Measurements from ENCODE around the gene HSPH1.
"Not testable (repeated sequence)": the region's sequence is repeated elsewhere in the genome, so short reads cannot be mapped to it uniquely, and the experiment has no call there.

HSPH1 gene

GRCh38 chr13:31177813-31178495 is 16.2 kb upstream of the HSPH1 start:
- DNase-seq (ENCODE audit: low read depth in 2 of 2), result not testable (repeated sequence)

GRCh38 chr13:31175847-31176532 is 14.3 kb upstream of the HSPH1 start:
- no peak for DNase-seq (ENCODE audit: low read depth in 2 of 2)

- DNase-seq (ENCODE audit: low read depth in 2 of 2), result no peak
These were observed 12.3 kb upstream of the HSPH1 start for GRCh38 chr13:31174018-31174417.

- DNase-seq (ENCODE audit: low read depth in 2 of 2), result no peak
These were observed 10.8 kb upstream of the HSPH1 start for GRCh38 chr13:31172535-31172934.

- DNase-seq (ENCODE audit: low read depth in 2 of 2), result no peak
These were observed 10.3 kb upstream of the HSPH1 start for GRCh38 chr13:31172001-31172400.

DNA sequence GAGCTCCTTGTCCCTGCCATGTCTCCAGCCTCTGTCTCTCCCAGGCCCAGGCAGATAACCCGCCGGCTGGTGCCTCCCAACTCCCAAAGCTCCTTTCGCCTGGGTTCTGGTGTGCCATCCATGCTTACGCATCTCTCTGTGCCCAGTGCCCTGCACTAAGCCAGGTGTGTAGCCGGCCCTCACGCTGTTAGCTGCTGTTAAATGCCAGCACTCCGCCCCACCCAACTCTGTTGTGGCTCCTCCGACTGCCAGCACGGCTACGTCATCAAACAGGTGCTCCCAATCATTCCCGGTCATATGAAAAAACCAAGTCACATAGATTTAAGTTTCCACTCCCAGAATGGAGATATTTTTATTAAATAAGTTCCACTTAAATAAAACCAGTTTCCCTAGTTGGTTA is 7.0 kb upstream of the HSPH1 start:
- DNase-seq (ENCODE audit: low read depth in 2 of 2), result no peak

DNA sequence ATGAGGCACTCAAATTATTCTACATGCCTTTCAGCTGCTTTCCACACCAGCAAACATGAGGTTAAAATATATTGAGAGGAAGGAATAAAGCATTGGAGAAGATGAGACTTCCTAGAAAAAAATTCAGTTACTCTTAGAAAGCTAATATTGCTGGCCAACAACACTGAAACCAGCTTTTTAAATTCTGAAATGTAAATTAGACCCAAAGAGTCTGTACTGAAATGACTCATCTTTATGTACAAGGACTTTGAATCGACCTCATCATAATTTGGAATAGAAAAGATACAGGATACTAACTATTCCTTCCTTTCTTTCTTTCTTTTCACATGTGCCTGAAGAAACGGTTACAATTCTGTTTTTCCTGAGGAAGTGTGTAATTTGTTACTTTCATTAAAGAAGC is 6.5 kb upstream of the HSPH1 start:
- no peak for DNase-seq (ENCODE audit: low read depth in 2 of 2)

DNA sequence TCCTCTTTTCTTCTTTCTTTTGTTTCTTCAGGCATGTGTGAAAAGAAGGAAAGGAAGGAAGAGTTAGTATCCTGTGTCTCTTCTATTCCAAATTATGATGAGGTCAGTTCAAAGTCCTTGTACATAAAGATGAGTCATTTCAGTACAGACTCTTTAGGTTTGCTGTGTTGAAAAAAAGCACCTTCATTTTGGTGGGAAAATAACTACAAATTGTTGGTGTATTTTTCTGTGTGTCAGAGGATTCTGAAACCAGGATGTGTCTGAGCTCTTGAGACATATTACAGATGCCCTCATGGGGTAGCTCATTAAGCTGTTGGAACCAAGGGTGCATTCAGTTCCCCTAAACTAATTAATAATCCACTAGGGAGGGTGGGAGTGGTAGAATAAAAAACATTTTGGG is 5.8 kb upstream of the HSPH1 start:
- DNase-seq (ENCODE audit: low read depth in 2 of 2), result no peak

GRCh38 chr13:31166591-31166990 is 4.9 kb upstream of the HSPH1 start:
- no peak for DNase-seq (ENCODE audit: low read depth in 2 of 2)

GRCh38 chr13:31162151-31163008 is 676 bp upstream of the HSPH1 start:
- DNase-seq (ENCODE audit: low read depth in 2 of 2), result peak; percentile 94 to 95

DNA sequence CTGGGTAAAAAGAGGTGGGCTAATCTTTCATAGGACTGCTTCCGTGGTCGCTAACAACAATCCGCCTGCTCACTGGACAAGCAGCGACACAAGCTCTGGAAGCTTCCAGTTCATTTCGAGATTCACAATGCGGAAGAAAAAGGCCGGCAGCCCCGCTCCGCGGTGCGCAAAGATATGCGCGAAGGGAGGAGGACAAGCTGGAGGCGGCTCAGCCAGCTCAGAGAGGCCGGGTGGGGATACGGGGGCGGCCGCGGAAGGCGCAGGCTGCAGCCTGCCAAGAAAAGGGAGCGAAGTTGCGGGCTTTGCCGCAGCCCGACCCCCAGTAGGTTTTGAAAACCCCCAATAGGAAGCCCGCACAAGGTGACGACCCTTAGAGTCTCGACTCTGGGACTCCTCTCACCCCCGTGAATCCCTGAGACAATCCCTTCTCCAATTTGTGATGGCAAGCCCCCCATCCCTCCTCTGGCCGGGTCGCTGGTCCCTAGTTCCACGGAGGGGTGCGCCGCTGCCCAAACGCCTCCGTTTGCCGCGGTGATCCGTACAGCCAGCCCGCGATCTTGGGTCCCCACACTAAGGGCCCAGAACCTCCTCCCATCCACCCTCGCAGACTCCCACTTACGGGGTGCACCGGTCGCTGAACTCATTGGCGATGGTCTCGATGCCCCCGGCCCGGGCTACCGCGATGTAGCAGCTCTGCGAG is 697 bp downstream of the HSPH1 start:
- peak; percentile 37 to 61 for DNase-seq (ENCODE audit: low read depth in 2 of 2)

GRCh38 chr13:31159306-31159705 is 2.4 kb downstream of the HSPH1 start:
- DNase-seq (ENCODE audit: low read depth in 2 of 2), result no peak

GRCh38 chr13:31154939-31155338 is 6.8 kb downstream of the HSPH1 start:
- DNase-seq (ENCODE audit: low read depth in 2 of 2), result no peak

- DNase-seq (ENCODE audit: low read depth in 2 of 2), result no peak
These were observed 9.9 kb downstream of the HSPH1 start for GRCh38 chr13:31151837-31152236.

DNA sequence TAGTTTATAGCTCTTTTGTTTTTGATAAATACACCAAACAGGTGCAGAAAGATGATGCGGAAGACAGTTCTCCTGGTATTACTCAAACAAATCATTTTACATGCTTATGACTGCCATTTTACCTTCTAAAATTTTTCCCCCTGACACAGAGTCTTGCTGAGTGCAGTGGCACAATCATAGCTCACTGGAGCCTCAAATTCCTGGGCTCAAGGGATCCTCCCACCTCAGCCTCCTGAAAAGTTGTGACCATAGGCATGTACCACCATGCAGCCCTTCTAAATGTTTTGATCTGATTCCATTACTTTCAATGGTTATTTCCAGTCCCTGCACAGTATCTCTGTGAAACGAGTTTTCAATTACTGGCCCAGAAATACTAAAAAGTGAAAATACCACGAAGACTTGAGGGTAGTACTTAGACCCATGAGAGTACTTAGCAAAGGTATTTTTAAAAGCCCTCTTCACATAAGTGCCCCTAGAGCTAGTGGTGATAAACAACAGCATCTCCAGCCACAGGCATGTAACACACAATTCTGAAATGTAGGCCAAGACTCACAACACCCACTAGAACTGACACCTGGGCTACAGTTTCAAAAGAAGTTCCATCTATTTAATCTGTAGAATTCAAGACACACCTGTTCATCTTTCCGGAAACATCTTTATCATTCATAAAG is 11.3 kb downstream of the HSPH1 start:
- no peak for DNase-seq (ENCODE audit: low read depth in 2 of 2)

DNA sequence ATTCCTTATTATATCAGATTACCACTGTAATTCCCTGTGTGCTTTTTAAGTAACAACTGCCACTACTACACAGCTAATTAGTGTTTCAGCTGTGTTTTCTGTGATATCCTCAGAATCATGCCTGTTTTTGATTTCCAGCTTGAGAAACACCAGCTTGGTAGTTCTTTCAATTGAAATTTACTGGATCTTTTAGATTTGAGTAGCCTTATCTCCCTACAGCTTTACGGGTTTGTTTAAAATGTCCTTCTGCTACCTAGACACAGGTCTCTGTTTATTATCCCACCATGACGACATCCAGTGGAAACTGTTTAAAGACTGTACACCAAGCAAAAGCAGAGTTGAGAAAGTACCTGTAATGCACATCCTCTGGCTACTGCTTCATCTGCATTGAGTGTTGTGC is 12.1 kb downstream of the HSPH1 start:
- no peak for DNase-seq (ENCODE audit: low read depth in 2 of 2)

DNA sequence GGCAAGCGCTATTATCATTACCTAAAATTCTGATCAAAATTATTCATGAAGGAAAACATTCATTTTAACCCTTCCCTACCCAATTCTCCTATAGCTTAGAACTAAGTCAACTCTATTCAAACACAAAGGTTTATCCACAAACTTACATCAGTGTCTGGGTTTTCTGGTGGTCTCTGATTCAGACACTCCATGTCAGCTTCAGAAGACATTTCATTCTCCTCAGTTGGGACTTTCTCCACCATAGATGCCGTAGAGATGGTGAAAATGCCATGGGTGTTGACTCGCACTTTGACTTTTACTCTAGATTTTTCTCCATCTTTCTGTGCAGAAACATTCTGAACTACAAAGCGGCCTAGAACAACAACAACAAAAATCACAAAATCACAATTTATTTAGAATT is 16.3 kb downstream of the HSPH1 start:
- DNase-seq (ENCODE audit: low read depth in 2 of 2), result no peak

DNA sequence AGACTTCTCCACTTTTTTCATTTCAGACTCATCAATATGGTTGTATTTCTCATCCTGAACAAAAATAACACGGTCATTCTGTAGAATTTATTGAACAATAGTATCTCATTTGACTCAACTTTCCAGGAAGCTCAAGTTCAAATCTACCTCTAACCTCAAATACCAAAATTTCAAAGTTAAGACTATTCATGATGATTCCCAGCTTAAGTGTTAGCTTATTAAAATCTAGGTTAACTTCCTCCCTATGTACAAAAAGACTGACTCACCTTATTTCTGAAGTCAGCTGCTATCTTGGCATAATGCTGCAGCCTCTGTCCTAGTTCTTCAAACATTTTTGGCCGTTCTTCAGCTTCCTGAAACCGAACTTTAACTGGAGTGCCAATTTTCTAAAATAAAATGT is 23.2 kb downstream of the HSPH1 start:
- DNase-seq (ENCODE audit: low read depth in 2 of 2), result no peak

DNA sequence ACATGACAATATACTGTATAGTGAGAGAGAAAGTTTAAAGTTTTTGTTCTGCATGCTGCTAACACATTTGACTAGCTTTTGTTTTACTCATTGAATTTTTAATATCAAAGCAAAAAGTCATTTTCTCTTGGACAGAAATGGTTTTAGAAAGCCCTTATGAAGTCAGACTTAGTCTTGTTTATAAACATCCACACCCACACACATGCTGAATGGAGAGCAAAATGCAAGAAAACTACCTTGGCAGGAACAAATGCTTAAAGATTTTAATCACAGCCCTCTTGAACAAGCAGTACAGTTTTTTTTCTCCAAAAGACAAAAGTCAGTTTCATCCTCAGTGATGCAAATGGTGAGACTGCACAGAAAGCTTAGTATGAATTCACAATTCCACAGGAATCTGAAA is 25.0 kb downstream of the HSPH1 start:
- no peak for DNase-seq (ENCODE audit: low read depth in 2 of 2)

DNA sequence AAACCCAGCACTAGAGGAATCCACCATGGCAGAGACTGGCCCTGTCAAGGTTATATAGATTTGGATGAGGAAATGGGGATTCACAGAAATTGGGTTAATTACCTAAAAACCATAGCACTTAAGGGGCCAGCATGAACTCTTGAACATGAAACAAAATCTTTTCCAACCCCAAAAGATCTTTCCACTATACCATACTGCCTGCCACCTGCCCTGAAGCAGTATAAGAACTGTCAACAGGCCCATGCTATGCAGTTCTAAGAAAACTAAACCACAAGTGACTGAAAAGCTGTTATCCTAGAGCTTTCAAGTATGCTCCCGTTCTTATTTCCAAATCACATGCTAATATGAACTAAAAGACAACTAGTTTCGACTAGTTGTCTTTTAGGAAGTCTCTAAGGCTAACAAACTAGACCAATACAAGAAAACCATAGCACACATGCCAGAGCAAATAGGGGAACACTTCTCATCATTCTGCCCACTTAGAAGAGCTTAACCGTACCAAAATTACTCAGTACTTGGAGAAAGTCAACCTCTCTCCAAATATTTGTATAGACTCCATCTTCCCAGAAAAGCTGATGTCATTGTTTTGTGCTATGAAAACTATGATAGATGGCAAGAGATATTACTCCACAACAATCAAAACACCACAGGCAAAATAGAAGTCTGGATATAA is 27.5 kb downstream of the HSPH1 start:
- DNase-seq (ENCODE audit: low read depth in 2 of 2), result no peak

DNA sequence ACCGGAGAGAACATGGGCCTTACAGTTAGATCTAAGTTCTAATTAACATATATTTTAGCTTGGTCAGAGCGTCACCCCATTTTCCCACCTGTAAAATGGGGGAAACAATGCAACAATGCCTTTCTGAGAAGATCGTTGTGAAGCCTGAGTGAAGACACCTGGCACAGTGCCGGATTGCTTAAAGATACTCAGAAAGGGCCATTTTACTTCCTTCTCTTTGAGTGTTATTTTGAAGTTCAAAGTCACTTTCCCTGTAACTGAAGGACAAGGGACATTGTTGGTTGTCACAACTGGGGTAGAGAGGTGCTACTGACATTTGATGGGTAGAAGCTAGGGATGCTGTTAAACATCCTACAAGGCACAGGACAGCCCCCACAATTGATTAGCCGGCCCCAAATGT is 28.1 kb downstream of the HSPH1 start:
- no peak for DNase-seq (ENCODE audit: low read depth in 2 of 2)

All from stimulated activated CD8-positive, alpha-beta memory T cell treated with anti-CD3 and anti-CD28 coated beads, Interleukin-7, amount 100 ng/mL, for 4 hours (primary cell).